Testis (tissue), 3 donors: ENCODE measurements around the gene CAMTA1. TPM values are rescaled to one million over a fixed set of nuclear protein-coding genes. Genes with fewer than 3 reads are reported as not detected.

Experiments used
- DNase-seq: peaks from one replicate; pipeline ENCODE4 v3.0.0-alpha.2; 2019
- H3K27ac ChIP-seq, 2 donors: fragments of 200-600 bp; sonication (generic); one replicate each; pipeline ENCODE4 v1.5.1; 2019
- H3K27me3 ChIP-seq: fragments of 200-600 bp; sonication (generic); one replicate; pipeline ENCODE4 v1.5.1; 2019
- H3K36me3 ChIP-seq: fragments of 200-600 bp; sonication (generic); one replicate; pipeline ENCODE4 v1.5.1; 2017; ENCODE audit warnings: low read depth; ENCODE audit errors: missing control alignments
- H3K4me1 ChIP-seq: fragments of 200-600 bp; sonication (generic); one replicate; pipeline ENCODE4 v1.5.1; 2019
- H3K4me3 ChIP-seq, 2 donors: fragments of 200-600 bp; sonication (generic); one replicate each; pipeline ENCODE4 v1.5.1; 2017 to 2019
- H3K9me3 ChIP-seq: fragments of 200-600 bp; sonication (generic); one replicate; pipeline ENCODE4 v1.5.1; 2017
- CTCF ChIP-seq, 3 experiments: fragments of 450-650 bp in 2 of 3; fragments of 200-600 bp in 1 of 3; sonication (generic) in 1 of 3; IDR thresholded peaks; one replicate each; pipeline ENCODE4 v1.5.1; 2016 to 2019; ENCODE audit warnings: antibody characterized with exemption in 3 of 3, mild to moderate bottlenecking in 2 of 3, moderate library complexity in 1 of 3
- POLR2A ChIP-seq: fragments of 450-650 bp; IDR thresholded peaks from one replicate; pipeline ENCODE4 v1.6.1; 2017; ENCODE audit warnings: antibody characterized with exemption, mild to moderate bottlenecking, moderate library complexity
- WGBS, 2 donors: methylation state at CpG; one replicate each; pipeline ENCODE4 v1.1.5; 2018; 5-methylcytosine and 5-hydroxymethylcytosine counted together
- intact Hi-C: fragments of 100-400 bp; cut with DNase I; formaldehyde crosslinking; loops from one replicate; pipeline ENCODE4 v1.15.1; 2023; ENCODE audit warnings: low total_unique reads
- polyA plus RNA-seq: library from polyadenylated mRNA; stranded (reverse); fragments of 350-450 nt; fragmentation: Illumina TruSeq; extraction: RNeasy Lipid Tissue Mini Kit (QIAGEN cat#74804); gene quantifications from one replicate; pipeline ENCODE4 v1.2.3, GENCODE V29; 2014; ENCODE audit warnings: low read depth, low replicate concordance; ENCODE audit not compliant: insufficient read depth
- total RNA-seq, 2 donors: library from RNA; depleted of rRNA; stranded (reverse); fragments of >200 nt; gene quantifications; one replicate each; pipeline ENCODE4 v1.2.3, GENCODE V29; 2016

The CAMTA1 gene
- total and polyA plus RNA-seq, 3 donors from 2014 or later: 116 to 158 (median 119) TPM

GRCh38 chr1:7302873-7303272 is 517.6 kb downstream of the CAMTA1 start:
- WGBS, 2 donors: 90 to 96% methylated on average over 5 of the region's 5 CpGs
- DNase-seq: no peak

GRCh38 chr1:7303554-7304317 is 518.5 kb downstream of the CAMTA1 start:
- intact Hi-C loops: no loop called here
- no peak overlapping the region for H3K4me3 ChIP-seq
- H3K9me3 ChIP-seq: no peaks in the 10 kb centered on the region
- no peak for DNase-seq
- H3K27ac ChIP-seq: no peak overlapping the region
- H3K36me3 ChIP-seq: no peaks in the 10 kb centered on the region
- no peaks in the 10 kb centered on the region for H3K4me1 ChIP-seq
- WGBS, 2 donors: 84 to 93% methylated on average over 8 of the region's 8 CpGs
- TF ChIP-seq POLR2A: no peak
- no peak for TF ChIP-seq CTCF (IDR thresholded peaks at IDR 0.05)
- H3K27me3 ChIP-seq: no peaks in the 10 kb centered on the region

More at GRCh38 chr1:7302873-7303272, 517.6 kb downstream of the CAMTA1 start:
- H3K27me3 ChIP-seq: no peaks in the 10 kb centered on the region
- H3K4me3 ChIP-seq: no peak overlapping the region
- no peak overlapping the region for H3K27ac ChIP-seq
- no peaks in the 10 kb centered on the region for H3K36me3 ChIP-seq
- TF ChIP-seq CTCF (IDR thresholded peaks at IDR 0.05) (no peak), POLR2A (no peak)
- intact Hi-C loops: no loop called here
- no peaks in the 10 kb centered on the region for H3K4me1 ChIP-seq
- H3K9me3 ChIP-seq: no peaks in the 10 kb centered on the region

- H3K27ac ChIP-seq: no peak overlapping the region
- no peaks in the 10 kb centered on the region for H3K36me3 ChIP-seq
- intact Hi-C loops: no loop called here
- TF ChIP-seq CTCF (IDR thresholded peaks at IDR 0.05): no peak
- no peak for TF ChIP-seq POLR2A
- 64 to 80% methylated on average over 8 of the region's 8 CpGs for WGBS, 2 donors
- no peak for DNase-seq
- H3K27me3 ChIP-seq: no peaks in the 10 kb centered on the region
- no peaks in the 10 kb centered on the region for H3K9me3 ChIP-seq
- H3K4me3 ChIP-seq: no peak overlapping the region
- H3K4me1 ChIP-seq: no peaks in the 10 kb centered on the region
Observed at GRCh38 chr1:7313081-7313546, 527.9 kb downstream of the CAMTA1 start.

- Histone ChIP-seq H3K36me3 (no peaks in the 10 kb centered on the region), H3K4me1 (no peaks in the 10 kb centered on the region), H3K27ac (no peak overlapping the region), H3K4me3 (no peak overlapping the region), H3K9me3 (no peaks in the 10 kb centered on the region), H3K27me3 (no peaks in the 10 kb centered on the region)
- TF ChIP-seq POLR2A (no peak), CTCF (IDR thresholded peaks at IDR 0.05) (no peak)
- DNase-seq: no peak
- WGBS, 2 donors: 92 to 96% methylated on average over 5 of the region's 5 CpGs
- intact Hi-C loops: no loop called here
Observed at GRCh38 chr1:7313826-7314225, 528.6 kb downstream of the CAMTA1 start.

- H3K36me3 ChIP-seq: no peaks in the 10 kb centered on the region
- H3K4me3 ChIP-seq: no peak overlapping the region
- WGBS, 2 donors: 80 to 91% methylated on average over 4 of the region's 4 CpGs
- DNase-seq: no peak
- no peak overlapping the region for H3K27ac ChIP-seq
- intact Hi-C loops: no loop called here
- H3K9me3 ChIP-seq: no peaks in the 10 kb centered on the region
- no peak for TF ChIP-seq CTCF (IDR thresholded peaks at IDR 0.05)
- no peak for TF ChIP-seq POLR2A
- H3K4me1 ChIP-seq: no peaks in the 10 kb centered on the region
- no peaks in the 10 kb centered on the region for H3K27me3 ChIP-seq
Observed at GRCh38 chr1:7315316-7315715, 530.1 kb downstream of the CAMTA1 start.
